GM23248 (cell line): ENCODE measurements around the gene CNN3. TPM values are rescaled to one million over a fixed set of nuclear protein-coding genes. Genes with fewer than 3 reads are reported as not detected.

ENCODE experiments used
- DNase-seq: peaks from one replicate; pipeline ENCODE4 v3.0.0-alpha.2; 2015
- H2AFZ ChIP-seq: fragments of 200-600 bp; sonication (generic); 2 replicates; pipeline ENCODE4 v1.6.1; 2016; ENCODE audit warnings: antibody characterized with exemption
- H3F3A ChIP-seq: fragments of 200-600 bp; sonication (generic); 2 replicates; pipeline ENCODE4 v1.6.1; 2016; ENCODE audit warnings: mild to moderate bottlenecking, antibody characterized with exemption, mixed run types; ENCODE audit not compliant: insufficient read depth
- H3K27ac ChIP-seq: fragments of 200-600 bp; sonication (generic); 2 replicates; pipeline ENCODE4 v1.5.1; 2016; ENCODE audit warnings: mild to moderate bottlenecking
- H3K27me3 ChIP-seq: fragments of 200-600 bp; sonication (generic); replicated peaks from 2 replicates; pipeline ENCODE4 v1.6.1; 2016; ENCODE audit warnings: mild to moderate bottlenecking; ENCODE audit not compliant: insufficient read depth
- H3K36me3 ChIP-seq: fragments of 200-600 bp; sonication (generic); 2 replicates; pipeline ENCODE4 v1.6.1; 2016; ENCODE audit warnings: low read depth, mild to moderate bottlenecking
- H3K4me1 ChIP-seq: fragments of 200-600 bp; sonication (generic); 2 replicates; pipeline ENCODE4 v1.6.1; 2016; ENCODE audit warnings: mild to moderate bottlenecking; ENCODE audit not compliant: insufficient read depth
- H3K4me2 ChIP-seq: fragments of 200-600 bp; sonication (generic); one replicate; pipeline ENCODE4 v1.6.1; 2016; ENCODE audit warnings: mild to moderate bottlenecking; ENCODE audit not compliant: unreplicated experiment
- H3K4me3 ChIP-seq: fragments of 200-600 bp; sonication (generic); 2 replicates; pipeline ENCODE4 v1.5.1; 2016; ENCODE audit warnings: mild to moderate bottlenecking
- H3K79me2 ChIP-seq: fragments of 200-600 bp; sonication (generic); 2 replicates; pipeline ENCODE4 v1.6.1; 2016; ENCODE audit warnings: mild to moderate bottlenecking; ENCODE audit not compliant: insufficient read depth
- H3K9ac ChIP-seq: fragments of 200-600 bp; sonication (generic); 2 replicates; pipeline ENCODE4 v1.6.1; 2016; ENCODE audit warnings: mild to moderate bottlenecking
- H3K9me2 ChIP-seq: fragments of 200-600 bp; sonication (generic); 2 replicates; pipeline ENCODE4 v1.6.1; 2016; ENCODE audit warnings: mixed run types, mild to moderate bottlenecking, moderate library complexity; ENCODE audit not compliant: insufficient read depth
- H3K9me3 ChIP-seq: fragments of 200-600 bp; sonication (generic); one replicate; pipeline ENCODE4 v1.6.1; 2017; ENCODE audit warnings: low read depth
- H4K20me1 ChIP-seq: fragments of 200-600 bp; sonication (generic); 2 replicates; pipeline ENCODE4 v1.6.0; 2016; ENCODE audit not compliant: insufficient read depth
- EZH2 ChIP-seq: fragments of 200-600 bp; sonication (generic); IDR thresholded peaks from 2 replicates; pipeline ENCODE4 v1.6.1; 2018; ENCODE audit warnings: antibody characterized with exemption, mild to moderate bottlenecking; ENCODE audit not compliant: insufficient read depth, poor library complexity, severe bottlenecking
- EZH2phosphoT487 ChIP-seq: fragments of 200-600 bp; sonication (generic); IDR thresholded peaks from 2 replicates; pipeline ENCODE4 v1.6.1; 2018; ENCODE audit warnings: antibody characterized with exemption, moderate library complexity, mild to moderate bottlenecking, low read depth; ENCODE audit not compliant: insufficient read depth
- WGBS, 2 experiments: methylation state at CpG; one replicate each; pipeline ENCODE4 v1.1.6; 2015 to 2017; ENCODE audit warnings: low lambda C conversion rate in 2 of 2, low coverage in 1 of 2; ENCODE audit errors: missing lambda C conversion rate in 2 of 2; 5-methylcytosine and 5-hydroxymethylcytosine counted together
- in situ Hi-C: fragments of 300-500 bp; cut with MboI; formaldehyde crosslinking; loops from 2 replicates; pipeline ENCODE4 v1.15.0; 2020
- polyA plus RNA-seq: library from polyadenylated mRNA; unstranded; fragments of >200 nt; fragmentation: Nextera tagmentation; extraction: Ambion mirVana; gene quantifications from 2 replicates; pipeline ENCODE4 v1.2.1, GENCODE V29; 2016
- total RNA-seq: library from RNA; depleted of rRNA; stranded (reverse); fragments of >200 nt; shearing (Covaris generic); gene quantifications from 2 replicates; pipeline ENCODE4 v1.2.3, GENCODE V29; 2014; rRNA removed

The CNN3 gene
- total and polyA plus RNA-seq, 2 experiments from 2014 or later, result 213 to 359 TPM

DNA sequence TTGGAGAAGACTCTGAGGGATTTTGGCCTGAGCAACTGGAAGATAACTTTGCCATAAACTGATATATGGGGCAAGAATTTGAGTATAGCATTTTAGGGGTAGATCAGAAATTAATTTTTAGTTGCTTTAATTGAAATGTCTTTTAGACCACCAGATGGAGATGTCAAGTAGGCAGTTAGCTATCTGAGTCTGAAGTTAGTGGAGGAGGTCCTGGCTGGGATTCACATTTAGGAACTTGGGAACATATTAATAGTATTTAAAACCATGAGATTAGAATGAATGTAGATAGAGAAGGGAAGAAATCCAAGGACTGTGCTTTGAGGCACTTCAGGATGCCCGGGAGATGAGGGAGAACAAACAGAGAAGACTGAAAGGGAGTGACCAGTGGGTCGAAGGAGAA is 74.1 kb downstream of the CNN3 start:
- Histone ChIP-seq H2AFZ (no peak overlapping the region), H3K27me3 (no peaks in the 10 kb centered on the region), H3K9ac (no peak overlapping the region), H3K9me2 (no peaks in the 10 kb centered on the region), H3K27ac (no peak overlapping the region), H3K4me1 (peaks cover 11% of the 10 kb centered on the region), H3K36me3 (no peaks in the 10 kb centered on the region), H3K4me3 (no peak overlapping the region), H3K79me2 (no peaks in the 10 kb centered on the region), H3F3A (peaks cover 12% of the 10 kb centered on the region), H3K9me3 (no peaks in the 10 kb centered on the region), H4K20me1 (no peaks in the 10 kb centered on the region), H3K4me2 (no peak overlapping the region)
- no peak for DNase-seq
- in situ Hi-C loops, result loop anchor here (5.0 to 25.0 kb wide), 2 partner anchors 190 to 385 kb away; partner anchors contain the start of gene RWDD3
- TF ChIP-seq EZH2, result no peak
- 59 to 71% methylated on average over 2 of the region's 2 CpGs for WGBS, 2 experiments

DNA sequence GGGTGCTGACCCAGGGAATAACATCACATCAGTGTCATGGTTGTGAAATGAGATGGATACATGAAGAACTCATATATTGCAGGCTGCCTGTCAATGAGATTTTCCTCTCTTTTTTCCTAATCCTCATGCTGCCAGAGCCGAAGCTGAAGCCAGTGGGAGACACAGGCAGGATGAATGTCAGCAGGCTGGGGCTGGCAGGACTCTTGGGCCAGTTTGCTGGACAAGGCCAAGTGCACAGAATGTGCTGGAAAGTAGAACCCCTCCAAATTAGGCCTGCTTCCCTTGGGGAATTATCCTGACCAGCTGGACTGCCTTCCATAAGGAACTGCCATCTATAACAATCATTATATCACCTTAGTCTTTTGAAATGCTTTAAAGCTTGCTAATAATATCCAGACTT is 75.3 kb downstream of the CNN3 start:
- H3K9ac ChIP-seq, result no peak overlapping the region
- no peak overlapping the region for H3K4me2 ChIP-seq
- no peak overlapping the region for H2AFZ ChIP-seq
- H3K4me3 ChIP-seq, result no peak overlapping the region
- no peaks in the 10 kb centered on the region for H3K79me2 ChIP-seq
- peaks cover 12% of the 10 kb centered on the region for H3F3A ChIP-seq
- TF ChIP-seq EZH2phosphoT487 (no peak), EZH2 (no peak)
- peaks cover 11% of the 10 kb centered on the region for H3K4me1 ChIP-seq
- no peaks in the 10 kb centered on the region for H3K27me3 ChIP-seq
- H3K9me2 ChIP-seq, result no peaks in the 10 kb centered on the region
- DNase-seq, result no peak
- no peaks in the 10 kb centered on the region for H4K20me1 ChIP-seq
- in situ Hi-C loops, result loop anchor here (5.0 to 25.0 kb wide), 2 partner anchors 191 to 386 kb away; partner anchors contain the start of gene RWDD3
- no peak overlapping the region for H3K27ac ChIP-seq
- WGBS, 2 experiments, result 29 to 44% methylated on average over 1 of the region's 1 CpG
- H3K9me3 ChIP-seq, result no peaks in the 10 kb centered on the region
- no peaks in the 10 kb centered on the region for H3K36me3 ChIP-seq

Other genes with a start within 250 kb of the CNN3 start
- gene SLC44A3, start 106.8 kb downstream of the CNN3 start, total RNA-seq, result 1.6 and 3.3 TPM in 2 replicates
- gene SLC44A3, start 106.8 kb downstream of the CNN3 start, polyA plus RNA-seq, result 2.0 and 2.1 TPM in 2 replicates
- 1.8 and 13.0 TPM in 2 replicates for gene ALG14, start 145.8 kb upstream of the CNN3 start, total RNA-seq
- gene ALG14, start 145.8 kb upstream of the CNN3 start, polyA plus RNA-seq, result 12.1 and 13.5 TPM in 2 replicates
- gene TLCD4, start 190.2 kb upstream of the CNN3 start, total RNA-seq, result not detected in 2 replicates
- gene TLCD4, start 190.2 kb upstream of the CNN3 start, polyA plus RNA-seq, result 0.08 TPM in 1 of 2 replicates, not detected in the other